Measurements from ENCODE around the gene PCDH12. TPM values are rescaled to one million over a fixed set of nuclear protein-coding genes. Genes with fewer than 3 reads are reported as not detected.
A peak's percentile ranks its signal among the peaks of the same experiment; 100 is the strongest.

PCDH12 gene
- polyA plus RNA-seq, 1 donor from 2014 or later: 0.29 TPM

GRCh38 chr5:141954194-141954593 is 3.8 kb downstream of the PCDH12 start:
- H3K36me3 Mint-ChIP-seq: peaks cover 1% of the 10 kb centered on the region
- H3K9me3 Mint-ChIP-seq: no peaks in the 10 kb centered on the region
- H3K4me3 Mint-ChIP-seq: no peak overlapping the region
- H3K27me3 Mint-ChIP-seq: no peaks in the 10 kb centered on the region
- peaks cover 5 to 11% (median 8%) of the 10 kb centered on the region in 3 donors for H3K4me1 Mint-ChIP-seq
- H3K27ac Mint-ChIP-seq: peak overlapping the region in 2 of 3 donors; percentile 42 to 57

- no peak overlapping the region for H3K27ac Mint-ChIP-seq
Observed at GRCh38 chr5:141952020-141952419, 6.0 kb downstream of the PCDH12 start.

DNA sequence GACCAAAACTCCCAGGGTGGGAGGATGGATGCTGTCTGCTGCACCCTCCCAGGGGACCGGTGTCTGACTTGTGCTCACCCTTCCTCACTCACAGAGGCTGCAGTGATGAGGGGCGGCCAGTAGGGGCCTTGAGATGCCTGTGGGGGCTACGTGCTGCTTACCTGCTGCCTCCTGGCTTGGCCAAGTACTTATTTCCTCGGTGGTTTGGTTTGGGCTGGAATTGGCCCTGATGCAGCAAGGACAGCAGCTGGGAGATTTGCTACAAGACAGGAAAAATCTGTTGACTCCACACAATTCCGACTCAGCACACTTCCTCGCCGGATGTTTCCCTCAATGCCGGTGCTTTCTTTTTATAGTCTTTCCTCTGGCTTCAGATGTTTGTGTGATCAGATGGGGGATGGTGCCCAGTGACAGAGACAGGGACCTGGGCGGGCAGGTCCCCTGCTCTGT is 6.6 kb downstream of the PCDH12 start:
- peaks cover under 1% of the 10 kb centered on the region for H3K36me3 Mint-ChIP-seq

More at GRCh38 chr5:141952020-141952419, 6.0 kb downstream of the PCDH12 start:
- Mint-ChIP-seq H3K9me3 (no peaks in the 10 kb centered on the region), H3K36me3 (peaks cover 1% of the 10 kb centered on the region), H3K27me3 (no peaks in the 10 kb centered on the region), H3K4me1 (peaks cover 3 to 11% (median 4%) of the 10 kb centered on the region in 3 donors), H3K4me3 (no peak overlapping the region)

DNA sequence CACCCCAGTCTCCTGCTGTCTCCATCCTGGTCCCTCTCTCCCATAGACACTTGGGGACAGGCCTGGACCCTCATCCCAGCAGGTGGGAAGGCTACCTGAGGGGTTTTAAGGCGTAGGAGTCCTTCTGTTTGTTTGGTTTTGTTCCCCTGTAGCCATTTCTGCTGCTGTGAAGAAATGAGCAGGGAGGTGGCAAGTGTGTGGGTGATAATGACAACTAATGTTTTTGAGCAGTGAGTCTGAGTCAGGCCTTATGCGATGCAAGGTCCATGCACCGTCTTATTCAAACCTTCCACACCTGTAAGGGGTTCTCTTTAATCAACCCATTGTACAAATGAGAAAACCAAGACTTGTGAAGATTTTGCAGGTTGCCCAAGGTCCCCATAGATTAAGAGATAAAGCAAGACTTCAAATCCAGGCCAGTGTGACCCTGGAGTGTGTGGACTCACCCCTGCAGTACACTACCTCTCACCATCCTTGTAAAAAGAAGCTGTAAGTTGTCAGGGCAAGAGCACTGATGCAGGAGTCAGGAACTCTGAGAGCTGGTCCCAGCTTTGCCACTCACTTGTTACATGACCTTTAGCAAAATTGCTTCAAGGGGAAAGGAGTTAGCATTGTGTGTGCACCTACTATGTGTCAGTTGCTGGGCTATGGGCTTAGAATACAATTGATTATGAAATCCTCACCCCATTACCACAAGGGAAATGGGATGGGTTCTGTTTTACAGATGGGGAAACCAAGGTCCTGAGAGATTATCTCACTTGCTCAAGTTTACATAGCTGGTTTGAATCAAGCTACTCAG is 7.6 kb downstream of the PCDH12 start:
- Mint-ChIP-seq H3K27ac (no peak overlapping the region), H3K9me3 (no peaks in the 10 kb centered on the region), H3K27me3 (no peaks in the 10 kb centered on the region), H3K4me3 (no peak overlapping the region), H3K36me3 (no peaks in the 10 kb centered on the region), H3K4me1 (peaks cover 3 to 11% (median 4%) of the 10 kb centered on the region in 3 donors)

More for the DNA sequence above, 6.6 kb downstream of the PCDH12 start:
- Mint-ChIP-seq H3K9me3 (no peaks in the 10 kb centered on the region), H3K27me3 (no peaks in the 10 kb centered on the region), H3K4me3 (no peak overlapping the region), H3K4me1 (peaks cover 3 to 11% (median 4%) of the 10 kb centered on the region in 3 donors), H3K27ac (no peak overlapping the region)

GRCh38 chr5:141949511-141949910 is 8.5 kb downstream of the PCDH12 start:
- H3K36me3 Mint-ChIP-seq: no peaks in the 10 kb centered on the region
- H3K9me3 Mint-ChIP-seq: no peaks in the 10 kb centered on the region
- H3K27ac Mint-ChIP-seq: no peak overlapping the region
- H3K27me3 Mint-ChIP-seq: no peaks in the 10 kb centered on the region
- peaks cover 1 to 11% (median 4%) of the 10 kb centered on the region in 3 donors for H3K4me1 Mint-ChIP-seq
- H3K4me3 Mint-ChIP-seq: no peak overlapping the region

- H3K36me3 Mint-ChIP-seq: no peaks in the 10 kb centered on the region
- no peak overlapping the region for H3K4me3 Mint-ChIP-seq
- H3K4me1 Mint-ChIP-seq: peaks cover 0 to 5% (median 4%) of the 10 kb centered on the region in 3 donors
- H3K9me3 Mint-ChIP-seq: no peaks in the 10 kb centered on the region
- H3K27me3 Mint-ChIP-seq: no peaks in the 10 kb centered on the region
- H3K27ac Mint-ChIP-seq: no peak overlapping the region
Observed at GRCh38 chr5:141948812-141949211, 9.2 kb downstream of the PCDH12 start.

GRCh38 chr5:141947316-141947715 is 10.7 kb downstream of the PCDH12 start:
- no peak overlapping the region for H3K27ac Mint-ChIP-seq
- H3K36me3 Mint-ChIP-seq: no peaks in the 10 kb centered on the region
- no peaks in the 10 kb centered on the region for H3K27me3 Mint-ChIP-seq
- peaks cover 0 to 5% (median 4%) of the 10 kb centered on the region in 3 donors for H3K4me1 Mint-ChIP-seq
- H3K9me3 Mint-ChIP-seq: no peaks in the 10 kb centered on the region
- H3K4me3 Mint-ChIP-seq: no peak overlapping the region

GRCh38 chr5:141945511-141946051 is 12.4 kb downstream of the PCDH12 start:
- Mint-ChIP-seq H3K9me3 (no peaks in the 10 kb centered on the region), H3K4me1 (no peaks in the 10 kb centered on the region), H3K36me3 (no peaks in the 10 kb centered on the region), H3K27me3 (no peaks in the 10 kb centered on the region), H3K27ac (no peak overlapping the region), H3K4me3 (no peak overlapping the region)

GRCh38 chr5:141944076-141944475 is 13.9 kb downstream of the PCDH12 start:
- H3K27ac Mint-ChIP-seq: no peak overlapping the region
- no peaks in the 10 kb centered on the region for H3K36me3 Mint-ChIP-seq
- no peaks in the 10 kb centered on the region for H3K4me1 Mint-ChIP-seq
- no peaks in the 10 kb centered on the region for H3K27me3 Mint-ChIP-seq
- H3K9me3 Mint-ChIP-seq: no peaks in the 10 kb centered on the region
- no peak overlapping the region for H3K4me3 Mint-ChIP-seq

DNA sequence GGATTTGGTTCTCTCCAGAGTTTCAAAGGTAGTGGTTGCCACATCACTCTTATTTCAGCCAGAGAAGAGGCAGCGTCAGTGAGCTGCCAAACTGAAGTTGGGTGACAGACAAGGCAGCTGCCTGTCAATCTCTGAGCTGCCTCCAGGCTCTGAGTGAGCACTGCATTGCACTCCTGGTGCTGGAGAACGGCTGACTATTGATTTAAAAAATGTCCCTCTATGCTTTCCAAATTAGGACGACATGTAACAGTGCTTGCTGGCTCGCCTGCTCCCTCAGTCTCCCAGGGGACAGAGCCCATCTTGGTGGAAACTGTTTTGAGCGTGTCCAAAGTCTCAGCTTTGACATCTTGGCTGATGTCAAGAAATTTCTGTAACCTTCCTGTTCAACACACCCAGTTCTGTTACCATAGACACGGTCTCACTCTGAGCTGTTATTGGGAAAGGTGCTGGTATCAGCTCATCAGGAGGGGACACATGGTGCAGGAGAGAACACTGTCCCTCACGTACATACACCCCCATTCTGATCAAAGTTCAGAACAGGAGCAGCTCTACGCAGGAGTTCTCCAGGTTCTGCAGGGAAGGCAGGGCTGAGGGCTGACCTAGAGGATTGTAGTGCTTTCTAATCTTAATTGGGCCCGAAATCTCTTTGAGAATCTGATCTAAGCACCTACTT is 15.7 kb downstream of the PCDH12 start:
- Mint-ChIP-seq H3K27me3 (no peaks in the 10 kb centered on the region), H3K4me3 (no peak overlapping the region), H3K27ac (peak overlapping the region in 2 of 3 donors; percentile 40 to 51), H3K36me3 (no peaks in the 10 kb centered on the region), H3K4me1 (no peaks in the 10 kb centered on the region), H3K9me3 (no peaks in the 10 kb centered on the region)

DNA sequence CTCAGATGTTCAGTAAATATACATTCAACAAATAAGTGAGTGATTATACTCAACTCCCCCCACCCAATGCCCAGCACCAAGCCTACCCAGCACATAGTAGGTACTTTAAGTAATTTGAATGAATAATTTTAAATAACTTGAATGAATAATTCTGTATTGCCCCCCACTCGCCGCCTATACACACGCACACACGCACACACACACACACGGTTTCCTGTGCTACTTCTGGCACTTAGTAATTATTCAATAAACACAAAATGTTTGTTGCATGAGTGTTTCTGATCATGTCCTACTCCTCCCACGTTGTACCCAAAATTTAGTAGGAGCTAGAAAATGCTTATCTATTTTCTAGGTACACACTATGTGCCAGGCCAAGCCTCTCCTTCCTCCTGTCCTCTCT is 16.2 kb downstream of the PCDH12 start:
- no peak overlapping the region for H3K4me3 Mint-ChIP-seq

DNA sequence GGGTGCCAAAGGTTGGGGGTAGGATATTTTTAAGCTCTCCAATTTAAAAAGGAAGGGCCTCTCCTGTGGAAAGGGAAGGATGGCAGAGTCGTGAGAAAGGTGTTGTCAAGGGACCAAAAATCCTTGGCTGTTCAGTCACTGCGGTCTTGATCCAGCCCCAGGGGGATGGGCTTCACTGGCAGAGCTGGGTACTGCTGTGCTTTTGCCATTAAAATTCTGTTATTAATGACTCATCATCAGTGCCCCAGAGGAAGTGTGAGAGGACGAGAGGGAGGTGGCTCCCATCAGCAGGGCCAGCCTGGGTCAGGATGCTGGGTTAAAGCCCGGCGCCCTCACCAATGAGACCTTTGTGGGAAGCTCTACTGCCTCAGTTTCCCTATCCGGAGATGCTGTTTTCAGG is 16.7 kb downstream of the PCDH12 start:
- no peaks in the 10 kb centered on the region for H3K36me3 Mint-ChIP-seq
- H3K4me3 Mint-ChIP-seq: no peak overlapping the region
- peak overlapping the region in 1 of 3 donors; percentile 5 for H3K27ac Mint-ChIP-seq
- H3K9me3 Mint-ChIP-seq: no peaks in the 10 kb centered on the region
- no peaks in the 10 kb centered on the region for H3K27me3 Mint-ChIP-seq
- H3K4me1 Mint-ChIP-seq: no peaks in the 10 kb centered on the region

More for the DNA sequence above, 16.2 kb downstream of the PCDH12 start:
- no peaks in the 10 kb centered on the region for H3K27me3 Mint-ChIP-seq
- H3K4me1 Mint-ChIP-seq: no peaks in the 10 kb centered on the region
- H3K27ac Mint-ChIP-seq: no peak overlapping the region
- H3K9me3 Mint-ChIP-seq: no peaks in the 10 kb centered on the region
- H3K36me3 Mint-ChIP-seq: no peaks in the 10 kb centered on the region

DNA sequence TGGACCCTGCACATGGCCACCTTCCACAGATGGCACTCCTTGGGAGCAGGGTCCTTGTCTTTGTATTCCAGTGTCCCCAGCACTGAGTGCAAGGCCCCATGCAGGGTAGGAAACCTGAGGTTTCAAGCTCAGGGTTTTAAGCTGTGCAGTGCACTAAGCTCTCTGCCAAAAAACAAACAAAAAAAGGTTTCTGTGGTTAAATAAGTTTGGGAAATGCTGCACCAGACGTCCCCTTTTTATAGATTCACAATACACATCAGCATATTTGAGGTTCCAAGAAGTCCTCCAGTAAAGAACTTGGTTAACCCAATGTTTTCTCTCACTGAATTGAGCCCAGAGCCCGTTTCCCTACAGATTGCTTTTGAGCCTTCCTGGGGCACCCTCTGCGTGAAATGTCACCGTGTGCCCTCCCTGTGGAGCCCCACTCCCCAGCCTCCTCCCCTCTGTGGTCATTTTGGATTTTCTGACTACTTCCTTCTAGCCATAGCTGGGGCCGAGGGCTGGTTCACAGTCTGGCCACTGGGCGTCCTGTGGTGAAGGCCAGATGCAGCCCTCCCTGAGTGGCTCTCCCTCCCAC is 17.2 kb downstream of the PCDH12 start:
- no peaks in the 10 kb centered on the region for H3K36me3 Mint-ChIP-seq
- H3K9me3 Mint-ChIP-seq: no peaks in the 10 kb centered on the region
- H3K4me1 Mint-ChIP-seq: peaks cover 0 to 3% (median 0%) of the 10 kb centered on the region in 3 donors
- no peaks in the 10 kb centered on the region for H3K27me3 Mint-ChIP-seq
- H3K27ac Mint-ChIP-seq: no peak overlapping the region
- no peak overlapping the region for H3K4me3 Mint-ChIP-seq

DNA sequence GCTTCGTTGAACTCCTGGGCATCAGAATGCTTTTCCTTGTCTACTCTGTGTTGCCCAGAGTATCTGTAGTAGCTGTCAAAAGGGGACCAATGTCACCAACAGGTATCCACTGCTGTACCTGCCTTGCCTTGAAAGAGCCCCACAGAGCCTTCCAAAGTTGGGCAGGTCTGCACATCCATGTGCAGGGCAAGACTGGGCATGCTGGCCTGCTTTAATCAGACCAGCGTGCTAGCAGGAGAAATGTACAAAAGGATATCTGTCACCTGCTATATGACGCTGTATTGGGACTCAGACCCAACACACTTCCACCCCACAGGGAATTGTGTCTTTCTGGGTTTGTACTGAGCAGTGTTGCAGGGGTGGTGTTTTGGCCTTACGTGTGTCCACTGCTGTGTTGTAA is 22.5 kb downstream of the PCDH12 start:
- H3K27ac Mint-ChIP-seq: no peak overlapping the region
- H3K9me3 Mint-ChIP-seq: no peaks in the 10 kb centered on the region
- H3K36me3 Mint-ChIP-seq: peaks cover 8% of the 10 kb centered on the region
- H3K4me3 Mint-ChIP-seq: no peak overlapping the region
- peaks cover 0 to 4% (median 4%) of the 10 kb centered on the region in 3 donors for H3K4me1 Mint-ChIP-seq
- no peaks in the 10 kb centered on the region for H3K27me3 Mint-ChIP-seq

Data from IgD-negative memory B cell (primary cell).